HepG2 (cell line): ENCODE measurements around the gene VPS54. TPM values are rescaled to one million over a fixed set of nuclear protein-coding genes. Genes with fewer than 3 reads are reported as not detected.
A peak's percentile ranks its signal among the peaks of the same experiment; 100 is the strongest.

ENCODE experiments used
- EED ChIP-seq: sonication (generic); formaldehyde crosslinking; IDR thresholded peaks from 2 replicates; pipeline ENCODE4 v1.5.0; 2020; ENCODE audit warnings: mild to moderate bottlenecking, missing genetic modification reagents
- FIP1L1 ChIP-seq: fragments of 200-400 bp; formaldehyde crosslinking; IDR thresholded peaks from 2 replicates; pipeline ENCODE4 v1.6.1; 2018; ENCODE audit warnings: low read depth, mild to moderate bottlenecking, low read length, moderate library complexity, borderline replicate concordance; ENCODE audit not compliant: insufficient read depth
- HES4 ChIP-seq: sonication (generic); formaldehyde crosslinking; IDR thresholded peaks from 2 replicates; pipeline ENCODE4 v1.9.0; 2021; ENCODE audit warnings: mild to moderate bottlenecking, missing genetic modification reagents, borderline replicate concordance
- IRF2 ChIP-seq: IDR thresholded peaks from 2 replicates; pipeline ENCODE4 v1.6.1; 2018; ENCODE audit warnings: missing genetic modification reagents, missing compliant biosample characterization
- MBD4 ChIP-seq: IDR thresholded peaks from 2 replicates; pipeline ENCODE4 v1.6.1; 2012; ENCODE audit warnings: low read length, inconsistent platforms, borderline replicate concordance
- MXI1 ChIP-seq: IDR thresholded peaks from 3 replicates; pipeline ENCODE4 v1.6.1; 2012; ENCODE audit warnings: low read depth, low read length, inconsistent platforms, borderline replicate concordance
- MYNN ChIP-seq: sonication (generic); formaldehyde crosslinking; IDR thresholded peaks from 2 replicates; pipeline ENCODE4 v1.4.0; 2020; ENCODE audit warnings: mild to moderate bottlenecking, low read depth, missing genetic modification reagents
- NFAT5 ChIP-seq: sonication (generic); formaldehyde crosslinking; IDR thresholded peaks from 2 replicates; pipeline ENCODE4 v1.4.0; 2020; ENCODE audit warnings: missing genetic modification reagents
- PCBP2 ChIP-seq: fragments of 200-400 bp; formaldehyde crosslinking; optimal IDR thresholded peaks from 2 replicates; pipeline ENCODE3; 2018; ENCODE audit warnings: low read length, low read depth; ENCODE audit not compliant: poor library complexity, severe bottlenecking
- RXRA ChIP-seq: sonication (generic); formaldehyde crosslinking; IDR thresholded peaks from 2 replicates; pipeline ENCODE4 v1.5.1; 2020; ENCODE audit warnings: missing genetic modification reagents
- SALL2 ChIP-seq: sonication (generic); formaldehyde crosslinking; IDR thresholded peaks from 2 replicates; pipeline ENCODE4 v1.8.1; 2023; ENCODE audit warnings: mild to moderate bottlenecking, missing genetic modification reagents, inconsistent platforms
- SAP130 ChIP-seq: IDR thresholded peaks from 2 replicates; pipeline ENCODE4 v1.6.1; 2016; ENCODE audit warnings: low read depth
- SCMH1 ChIP-seq: sonication (generic); formaldehyde crosslinking; IDR thresholded peaks from 2 replicates; pipeline ENCODE4 v1.9.0; 2021; ENCODE audit warnings: missing genetic modification reagents, mild to moderate bottlenecking, borderline replicate concordance
- SKIL ChIP-seq: sonication (generic); formaldehyde crosslinking; IDR thresholded peaks from 2 replicates; pipeline ENCODE4 v1.8.0; 2022; ENCODE audit warnings: missing genetic modification reagents, mild to moderate bottlenecking, moderate library complexity, borderline replicate concordance
- ZBTB46 ChIP-seq: sonication (generic); formaldehyde crosslinking; IDR thresholded peaks from 2 replicates; pipeline ENCODE4 v1.4.0; 2020; ENCODE audit warnings: mild to moderate bottlenecking, missing genetic modification reagents, borderline replicate concordance
- ZNF317 ChIP-seq: sonication (generic); formaldehyde crosslinking; IDR thresholded peaks from 2 replicates; pipeline ENCODE4 v1.5.0; 2020; ENCODE audit warnings: mild to moderate bottlenecking, missing genetic modification reagents
- ZNF432 ChIP-seq: sonication (generic); formaldehyde crosslinking; IDR thresholded peaks from 2 replicates; pipeline ENCODE4 v1.5.0; 2020; ENCODE audit warnings: missing genetic modification reagents, mild to moderate bottlenecking, borderline replicate concordance
- ZNF547 ChIP-seq: sonication (generic); formaldehyde crosslinking; IDR thresholded peaks from 2 replicates; pipeline ENCODE4 v1.5.1; 2020; ENCODE audit warnings: mild to moderate bottlenecking, missing genetic modification reagents
- ZNF589 ChIP-seq: sonication (generic); formaldehyde crosslinking; conservative IDR thresholded peaks from 2 replicates; pipeline ENCODE4 v1.8.0; 2022; ENCODE audit warnings: mild to moderate bottlenecking, moderate library complexity, missing genetic modification reagents
- ZNF670 ChIP-seq: sonication (generic); formaldehyde crosslinking; IDR thresholded peaks from 2 replicates; pipeline ENCODE4 v1.8.0; 2022; ENCODE audit warnings: mild to moderate bottlenecking, missing genetic modification reagents, borderline replicate concordance
- polyA plus RNA-seq, 8 experiments: library from polyadenylated mRNA; depleted of rRNA in 3 of 8; stranded (reverse) in 7 of 8; unstranded in 1 of 8; fragments of >200 nt; fragmentation: Illumina TruSeq in 4 of 8; extraction: Trizol in 4 of 8; gene quantifications; 2 replicates each; pipeline versions ENCODE4 v1.2.1 to v1.2.3, GENCODE V29; 2011 to 2016; ENCODE audit warnings: low read depth in 4 of 8, missing spikeins in 1 of 8, mixed read lengths in 1 of 8; ENCODE audit not compliant: insufficient read depth in 1 of 8
- total RNA-seq, 5 experiments: library from RNA; depleted of rRNA; stranded (reverse); fragments of >200 nt; fragmentation: Illumina TruSeq; extraction: Trizol; gene quantifications; 2 replicates each; pipeline ENCODE4 v1.2.3, GENCODE V29; 2016; ENCODE audit warnings: low read depth in 1 of 5

VPS54 gene
- total and polyA plus RNA-seq, 2 of the 13 experiments (the other 11 are each of a cell fraction or from before 2014, with no cell fraction given): 64.7 to 77.5 TPM

GRCh38 chr2:63984606-63985359, 34.4 kb downstream of the VPS54 start (continued):
- TF ChIP-seq NFAT5 (CRISPR knock-in tag): no peak
- TF ChIP-seq ZNF432 (CRISPR knock-in tag): no peak
- peak; percentile 86; the same call in 1 of the 2 replicates for TF ChIP-seq RXRA (CRISPR knock-in tag)
- no peak; the same call in 1 of the 2 replicates for TF ChIP-seq SKIL (CRISPR knock-in tag)
- TF ChIP-seq SAP130: peak; percentile 66
- TF ChIP-seq PCBP2: no peak
- TF ChIP-seq ZNF670: no peak
- TF ChIP-seq ZBTB46 (CRISPR knock-in tag): no peak
- 0 out of 2 replicates have a peak, but pooled peaks have one; percentile 44 for TF ChIP-seq ZNF547
- no peak for TF ChIP-seq EED (CRISPR knock-in tag)
- no peak; the same call in 1 of the 2 replicates for TF ChIP-seq ZNF589 (CRISPR knock-in tag)
- TF ChIP-seq IRF2: peak; percentile 75
- TF ChIP-seq SALL2 (CRISPR knock-in tag): 0 out of 2 replicates have a peak, but pooled peaks have one; percentile 47
- no peak for TF ChIP-seq MYNN
- TF ChIP-seq MXI1: peak; percentile 53; the same call in 1 of the 3 replicates
- no peak for TF ChIP-seq FIP1L1
- TF ChIP-seq ZNF317: peak; percentile 42; the same call in 1 of the 2 replicates
- no peak; the same call in 1 of the 2 replicates for TF ChIP-seq MBD4
- TF ChIP-seq HES4 (CRISPR knock-in tag): no peak
- TF ChIP-seq SCMH1 (CRISPR knock-in tag): no peak
